NK-92 treated with Interleukin-12 subunit alpha and Interleukin-12 subunit beta, amount 100 ng/mL, for 24 hours (cell line): ENCODE results near the gene TXNDC11.

Experiments
- DNase-seq: peaks from one replicate; lab custom pipeline; 2025; lab: John Stamatoyannopoulos, UW

Gene TXNDC11

GRCh38 chr16:11750056-11750455, 7.4 kb upstream of the TXNDC11 start:
- no peak for DNase-seq

GRCh38 chr16:11748404-11749254, 6.0 kb upstream of the TXNDC11 start:
- no peak for DNase-seq

DNA sequence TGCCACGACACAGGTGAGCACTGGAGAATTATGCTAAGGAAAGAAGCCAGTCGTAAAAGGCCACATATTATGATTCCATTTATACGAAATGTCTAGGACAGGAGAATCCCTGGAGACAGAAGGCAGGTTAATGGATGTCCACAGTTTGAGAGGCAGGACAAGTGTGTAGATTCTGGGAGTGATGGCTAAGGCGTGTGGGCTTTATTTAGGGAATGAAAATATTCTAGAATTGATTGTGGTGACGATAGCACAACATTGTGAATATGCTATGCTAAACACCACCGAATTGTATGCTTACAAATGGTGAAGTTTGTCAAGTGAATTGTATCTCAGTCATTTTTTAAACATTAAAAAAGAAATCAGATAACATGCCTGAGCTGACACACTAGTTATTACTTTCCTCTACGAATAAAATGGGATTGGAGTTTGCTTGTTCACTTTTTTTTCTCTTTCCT, 5.3 kb upstream of the TXNDC11 start:
- DNase-seq: no peak

DNA sequence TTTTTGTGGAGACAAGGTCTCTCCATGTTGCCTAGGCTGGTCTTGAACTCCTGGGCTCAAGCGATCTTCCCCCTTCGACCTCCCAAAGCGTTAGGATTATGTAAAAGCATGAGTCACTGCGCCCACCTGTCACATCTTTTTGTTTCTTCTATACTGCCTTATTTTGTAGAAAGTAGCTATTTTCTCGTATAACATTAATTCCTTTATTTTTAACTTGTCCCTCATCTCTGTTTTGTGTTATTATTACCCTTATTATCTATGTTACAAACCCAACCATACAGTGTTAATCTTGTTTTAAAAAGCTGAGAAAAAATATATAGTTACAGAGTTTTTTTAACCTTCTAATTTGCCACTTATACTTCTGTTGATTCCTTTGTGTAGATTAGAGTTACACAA, 1.4 kb upstream of the TXNDC11 start:
- no peak for DNase-seq

- peak; percentile 69 for DNase-seq
Observed at GRCh38 chr16:11743308-11744074, 834 bp upstream of the TXNDC11 start.

DNA sequence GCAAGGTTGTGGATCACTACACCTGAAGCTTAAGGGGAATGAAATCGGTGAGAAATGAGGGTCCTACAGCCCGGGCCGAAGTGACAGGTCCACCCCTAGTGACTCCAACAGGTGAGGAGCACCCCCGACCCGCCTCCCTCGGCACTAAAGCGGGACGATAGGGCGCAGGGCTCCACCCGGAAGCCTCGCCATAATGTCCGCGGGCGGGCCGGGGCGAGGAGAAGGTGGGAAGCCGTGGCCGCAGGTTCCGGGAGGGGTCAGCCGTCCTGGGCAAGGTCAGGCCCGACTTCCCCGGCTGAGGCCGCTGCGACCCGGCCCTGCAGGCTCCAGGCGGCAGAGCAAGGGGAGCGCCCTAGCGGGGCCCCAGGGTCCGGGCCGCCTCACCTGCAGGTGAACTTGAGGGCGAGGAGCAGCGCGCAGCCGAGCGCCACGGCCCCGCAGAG, 543 bp downstream of the TXNDC11 start:
- peak; percentile 71 for DNase-seq

GRCh38 chr16:11740567-11740966, 2.1 kb downstream of the TXNDC11 start:
- DNase-seq: no peak

DNA sequence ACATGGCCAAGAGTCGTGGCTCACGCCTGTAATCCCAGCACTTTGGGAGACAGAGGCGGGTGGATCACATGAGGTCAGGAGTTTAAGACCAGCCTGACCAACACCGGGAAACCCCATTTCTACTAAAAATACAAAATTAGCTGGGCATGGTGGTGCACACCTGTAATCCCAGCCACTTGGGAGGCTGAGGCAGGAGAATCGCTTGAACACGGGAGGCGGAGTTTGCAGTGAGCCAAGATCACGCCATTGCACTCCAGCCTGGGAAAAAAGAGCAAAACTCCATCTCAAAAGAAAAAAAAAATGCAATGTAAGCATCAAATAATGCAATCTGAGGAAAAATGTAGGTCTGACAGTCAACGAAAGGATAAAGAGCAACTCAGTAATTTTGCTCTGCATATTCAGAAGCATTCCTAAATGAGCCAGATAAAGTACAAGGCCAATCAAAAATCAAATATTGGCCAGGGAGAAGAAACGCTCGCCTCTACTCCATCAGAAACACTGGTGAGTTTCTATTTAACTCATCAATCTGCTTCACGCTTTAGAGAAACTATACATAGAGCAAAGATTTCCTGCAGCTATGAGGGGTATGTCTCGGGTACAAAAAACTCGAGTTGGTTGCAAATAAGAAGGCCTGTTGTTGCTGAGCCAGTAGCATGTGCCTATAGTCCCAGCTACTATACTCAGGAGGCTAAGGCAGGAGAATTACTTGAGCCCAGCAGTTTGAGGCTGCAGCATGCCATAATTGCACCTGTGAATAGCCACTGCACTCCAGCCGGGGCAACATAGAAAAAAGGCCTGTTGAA, 3.7 kb downstream of the TXNDC11 start:
- DNase-seq: no peak

DNA sequence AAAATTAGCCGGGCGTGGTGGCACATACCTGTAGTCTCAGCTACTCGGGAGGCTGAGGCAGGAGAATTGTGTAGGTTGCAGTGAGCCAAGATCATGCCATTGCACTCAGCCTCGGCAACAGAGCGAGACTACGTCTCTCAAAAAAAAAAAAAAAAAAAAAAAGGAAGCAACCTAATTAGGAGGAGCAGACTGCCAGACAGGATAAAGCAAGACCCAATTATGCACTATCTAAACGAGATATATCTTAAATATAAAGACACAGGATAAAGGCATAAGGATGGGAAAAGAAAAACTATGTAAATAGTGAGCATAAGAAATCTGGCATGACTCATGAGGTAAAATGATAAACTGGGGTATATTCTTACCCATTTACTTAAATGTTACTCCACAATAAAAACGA, 4.9 kb downstream of the TXNDC11 start:
- no peak for DNase-seq

DNA sequence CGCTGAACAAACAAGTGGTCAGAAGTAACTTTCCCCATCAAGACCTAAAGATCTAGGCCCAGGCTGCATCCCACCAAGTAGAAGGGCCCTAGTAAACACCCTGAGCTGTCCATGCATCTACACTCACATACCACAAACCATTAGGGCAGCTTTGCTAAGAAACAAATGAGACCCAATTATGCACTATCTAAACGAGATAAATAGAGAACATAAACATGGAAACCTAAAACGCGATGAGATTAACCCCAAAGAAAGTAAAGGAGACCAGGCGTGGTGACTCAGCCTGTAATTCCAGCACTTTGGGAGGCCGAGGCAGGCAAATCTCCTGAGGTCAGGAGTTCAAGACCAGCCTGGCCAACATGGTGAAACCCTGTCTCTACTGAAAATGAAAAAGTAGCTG, 5.8 kb downstream of the TXNDC11 start:
- no peak for DNase-seq

- no peak for DNase-seq
Observed at GRCh38 chr16:11735787-11736186, 6.9 kb downstream of the TXNDC11 start.

DNA sequence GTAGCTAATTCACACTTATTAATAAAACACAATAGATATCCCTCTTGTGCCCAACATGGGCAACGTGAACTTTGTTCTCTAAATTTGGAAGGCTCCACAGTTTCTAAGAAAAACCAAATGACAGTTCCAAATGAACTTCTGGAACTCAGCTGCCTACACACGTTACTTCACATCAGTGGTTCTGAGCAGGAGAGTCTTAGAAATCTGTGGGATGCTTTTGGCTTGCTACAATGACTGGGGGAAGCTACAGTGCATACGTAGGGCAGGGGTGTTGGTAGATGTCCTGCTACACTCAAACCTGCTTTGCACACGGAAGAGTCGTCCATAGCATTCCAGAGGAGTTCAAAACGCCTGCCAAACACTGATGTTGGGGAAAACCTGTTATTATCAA, 8.0 kb downstream of the TXNDC11 start:
- no peak for DNase-seq

GRCh38 chr16:11734025-11734652, 8.5 kb downstream of the TXNDC11 start:
- DNase-seq: no peak

GRCh38 chr16:11731222-11731621, 11.4 kb downstream of the TXNDC11 start:
- no peak for DNase-seq

DNA sequence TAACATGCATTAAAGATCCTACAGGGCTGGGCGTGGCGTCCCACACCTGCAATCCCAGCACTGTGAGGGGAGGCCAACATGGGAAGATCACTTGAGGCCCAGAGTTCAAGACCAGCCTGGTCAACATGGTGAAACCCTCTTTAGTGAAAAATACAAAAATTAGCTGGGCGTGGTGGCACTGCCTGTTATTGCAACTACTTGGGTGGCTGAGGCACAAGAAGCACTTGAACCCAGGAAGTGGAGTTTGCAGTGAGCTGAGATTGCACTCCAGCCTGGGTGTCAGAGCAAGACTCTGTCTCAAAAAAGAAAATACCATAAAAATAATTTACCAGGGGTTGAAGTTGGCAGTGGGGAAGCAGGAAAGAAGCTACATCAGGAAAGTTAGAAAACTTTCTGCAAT, 12.9 kb downstream of the TXNDC11 start:
- DNase-seq: no peak

DNA sequence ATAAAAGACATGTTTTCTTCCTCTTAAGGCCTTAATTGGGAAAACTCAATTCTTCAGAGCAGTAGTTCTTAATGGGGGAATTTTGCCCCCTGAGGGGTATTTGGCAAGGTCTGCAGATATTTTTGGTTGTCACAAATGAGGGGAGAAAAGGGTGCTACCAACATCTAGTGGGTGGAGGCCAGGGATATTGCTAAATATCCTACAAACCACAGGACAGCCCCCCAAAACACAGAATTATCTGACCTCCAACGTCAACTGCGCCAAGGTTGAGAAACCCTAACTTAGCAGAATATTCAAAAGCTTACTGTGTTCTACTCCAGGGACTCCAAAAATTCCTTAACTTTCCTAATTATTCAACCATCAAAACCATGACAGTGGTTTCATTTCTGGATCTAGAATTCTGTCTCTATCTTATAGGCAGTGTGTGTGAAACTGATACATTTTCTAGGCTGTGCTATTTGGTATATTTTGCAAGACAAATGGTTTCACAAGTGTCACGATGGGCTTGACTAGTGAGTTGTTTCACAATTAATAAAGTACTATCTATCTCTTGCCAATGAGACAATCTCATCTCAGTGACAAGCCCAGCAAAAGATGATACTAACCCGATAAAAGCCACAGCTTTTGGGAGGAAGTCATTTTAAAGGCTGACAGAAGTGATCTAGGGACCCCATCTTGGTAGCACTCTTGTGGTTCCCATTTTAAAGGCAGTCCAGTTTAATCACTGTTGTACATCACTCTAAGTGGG, 14.7 kb downstream of the TXNDC11 start:
- no peak for DNase-seq

DNA sequence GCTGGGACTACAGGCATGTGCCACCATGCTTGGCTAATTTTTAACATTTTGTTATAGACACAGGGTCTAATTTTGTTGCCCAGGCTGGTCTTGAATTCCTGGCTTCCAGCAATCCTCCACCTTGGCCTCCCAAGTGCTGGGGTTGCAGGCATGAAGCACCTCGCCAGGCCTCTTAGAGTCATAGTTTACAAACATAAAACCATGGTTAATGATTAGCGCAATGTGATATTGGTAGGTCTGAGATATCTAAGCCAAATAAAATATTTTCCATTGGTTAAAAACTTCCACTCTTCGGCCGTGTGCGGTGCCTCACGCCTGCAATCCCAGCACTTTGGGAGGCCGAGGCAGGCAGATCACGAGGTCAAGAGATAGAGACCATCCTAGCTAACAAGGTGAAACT, 16.6 kb downstream of the TXNDC11 start:
- no peak for DNase-seq

DNA sequence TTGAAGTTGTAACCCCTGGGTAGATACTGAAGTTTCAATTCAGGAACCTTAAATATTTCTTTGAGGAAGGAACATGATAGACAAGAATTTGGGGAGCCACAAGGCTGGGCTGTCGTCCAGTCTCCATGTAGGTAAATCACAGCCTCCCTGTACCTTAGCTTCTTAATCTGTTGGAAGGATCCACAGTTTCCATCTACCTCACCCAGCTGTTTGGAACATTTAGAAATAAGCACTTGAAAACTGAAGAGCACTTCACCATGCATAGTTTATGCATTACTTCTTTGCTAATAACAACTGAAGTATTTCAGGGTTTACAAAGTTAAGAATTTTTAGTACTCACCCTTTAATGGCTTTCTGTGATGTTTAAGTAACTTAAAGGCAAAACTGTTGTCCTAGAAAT, 17.2 kb downstream of the TXNDC11 start:
- no peak for DNase-seq

DNA sequence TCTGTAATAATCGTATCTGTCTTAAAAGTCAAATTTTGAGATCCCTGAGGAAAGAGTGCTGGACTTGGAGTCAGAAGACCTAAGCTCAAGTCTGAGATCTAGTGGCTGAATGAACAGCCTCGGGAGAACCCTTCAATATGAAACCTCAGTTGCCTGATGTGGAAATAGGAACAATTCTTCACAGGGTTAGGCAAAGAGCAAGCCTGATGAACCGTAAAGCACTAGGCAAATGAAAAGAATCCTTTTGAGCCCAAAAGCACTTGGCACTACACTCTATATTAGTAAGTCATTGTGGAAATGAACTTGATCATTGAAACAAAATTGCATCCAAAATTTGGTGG, 20.2 kb downstream of the TXNDC11 start:
- no peak for DNase-seq

- DNase-seq: no peak
Observed at GRCh38 chr16:11721781-11722467, 20.7 kb downstream of the TXNDC11 start.

DNA sequence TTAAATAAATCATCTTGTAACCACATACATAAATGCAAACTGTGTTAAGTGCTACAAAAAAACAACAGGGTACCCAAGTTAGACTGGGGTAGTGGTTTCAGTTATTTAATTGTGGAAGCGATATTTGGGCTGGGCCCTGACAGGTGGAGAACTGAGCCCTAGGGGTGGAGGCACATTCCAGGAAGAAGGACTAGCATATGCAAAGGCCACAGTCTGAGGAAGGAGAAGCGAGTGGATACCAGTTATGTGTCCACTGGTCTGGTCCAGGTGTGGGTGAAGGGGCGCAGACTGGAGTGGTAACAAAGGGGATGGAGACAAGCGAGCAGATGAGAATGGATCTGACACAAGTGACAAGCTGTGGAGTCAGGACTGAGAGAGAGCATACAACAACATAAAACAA, 22.9 kb downstream of the TXNDC11 start:
- no peak for DNase-seq
